NCI-H2196 treated with DMSO at 0.1 percent for 48 hours (cell line): ENCODE data around the gene SDK2.

Source experiments
- DNase-seq: peaks from one replicate; lab custom pipeline; 2025; ENCODE audit not compliant: unreplicated experiment; lab: John Stamatoyannopoulos, UW

SDK2 gene

GRCh38 chr17:73613271-73614233 lies 30.7 kb downstream of the SDK2 start:
- DNase-seq = no peak

GRCh38 chr17:73612031-73612472 lies 32.2 kb downstream of the SDK2 start:
- DNase-seq = no peak

GRCh38 chr17:73611630-73612029 lies 32.6 kb downstream of the SDK2 start:
- no peak for DNase-seq

- no peak for DNase-seq
Measured at GRCh38 chr17:73610331-73610911, 33.8 kb downstream of the SDK2 start.

- DNase-seq = no peak
Measured at GRCh38 chr17:73609758-73610157, 34.5 kb downstream of the SDK2 start.

GRCh38 chr17:73609060-73609459 lies 35.2 kb downstream of the SDK2 start:
- DNase-seq = no peak

GRCh38 chr17:73605444-73605843 lies 38.8 kb downstream of the SDK2 start:
- no peak for DNase-seq

GRCh38 chr17:73604476-73604875 lies 39.8 kb downstream of the SDK2 start:
- DNase-seq = no peak

GRCh38 chr17:73603971-73604370 lies 40.3 kb downstream of the SDK2 start:
- no peak for DNase-seq

- DNase-seq = no peak
Measured at GRCh38 chr17:73600103-73600871, 44.0 kb downstream of the SDK2 start.

- DNase-seq = no peak
Measured at GRCh38 chr17:73599599-73599998, 44.6 kb downstream of the SDK2 start.

GRCh38 chr17:73598212-73598611 lies 46.0 kb downstream of the SDK2 start:
- no peak for DNase-seq

- DNase-seq = no peak
Measured at GRCh38 chr17:73595931-73596330, 48.3 kb downstream of the SDK2 start.

- no peak for DNase-seq
Measured at GRCh38 chr17:73595479-73595878, 48.8 kb downstream of the SDK2 start.

- DNase-seq = no peak
Measured at GRCh38 chr17:73595068-73595467, 49.2 kb downstream of the SDK2 start.

- no peak for DNase-seq
Measured at GRCh38 chr17:73594598-73594997, 49.6 kb downstream of the SDK2 start.

- no peak for DNase-seq
Measured at GRCh38 chr17:73594025-73594424, 50.2 kb downstream of the SDK2 start.

GRCh38 chr17:73593249-73593965 lies 50.8 kb downstream of the SDK2 start:
- no peak for DNase-seq

- no peak for DNase-seq
Measured at GRCh38 chr17:73592501-73592961, 51.7 kb downstream of the SDK2 start.

GRCh38 chr17:73592079-73592415 lies 52.2 kb downstream of the SDK2 start:
- DNase-seq = no peak
